GM12891 (cell line): ENCODE measurements around the gene GARIN6.

ENCODE experiments used
- PAX5 ChIP-seq: IDR thresholded peaks from 2 replicates; pipeline ENCODE4 v1.6.1; 2011; ENCODE audit warnings: low read length, moderate library complexity, mild to moderate bottlenecking; ENCODE audit not compliant: insufficient read depth, severe bottlenecking
- POLR2A ChIP-seq: IDR thresholded peaks from 2 replicates; pipeline ENCODE4 v1.6.1; 2011; ENCODE audit warnings: low read depth, low read length, control low read depth
- POLR2AphosphoS5 ChIP-seq: IDR thresholded peaks from 2 replicates; pipeline ENCODE4 v1.6.1; 2011; ENCODE audit warnings: low read depth, low read length, control low read depth
- POU2F2 ChIP-seq: IDR thresholded peaks from 2 replicates; pipeline ENCODE4 v1.6.1; 2011; ENCODE audit warnings: low read depth, mild to moderate bottlenecking, control low read depth, low read length, moderate library complexity
- SPI1 ChIP-seq: IDR thresholded peaks from 2 replicates; pipeline ENCODE4 v1.6.1; 2011; ENCODE audit warnings: low read depth, low read length, control low read depth
- TAF1 ChIP-seq: IDR thresholded peaks from 2 replicates; pipeline ENCODE4 v1.6.1; 2011; ENCODE audit warnings: low read depth, low read length, control low read depth

DNA sequence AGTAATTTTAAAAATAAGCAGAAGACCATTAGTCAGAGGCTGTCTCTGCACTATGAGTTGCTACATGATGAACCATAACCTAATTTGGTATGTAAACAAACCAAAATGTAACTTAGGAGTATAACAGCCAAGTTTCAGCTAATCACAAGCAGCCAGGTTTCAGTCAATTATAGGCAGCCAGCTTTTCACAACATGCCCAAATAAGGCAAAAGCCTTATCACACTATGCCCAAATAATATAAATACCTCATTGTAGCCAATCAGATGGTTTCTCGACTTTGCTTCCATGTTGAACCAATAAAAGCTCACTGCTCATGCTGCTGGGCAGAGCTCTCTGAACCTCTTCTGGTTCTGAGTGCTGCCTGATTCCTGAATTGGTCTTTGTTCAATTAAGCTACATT, 38.6 kb downstream of the GARIN6 start:
- TF ChIP-seq POLR2A: no peak
- no peak for TF ChIP-seq POLR2AphosphoS5
- no peak for TF ChIP-seq TAF1
- TF ChIP-seq POU2F2: no peak
- TF ChIP-seq SPI1: no peak
- TF ChIP-seq PAX5: no peak
